Ishikawa (cell line): ENCODE results near the gene ZFR2.

Source experiments
- CEBPB ChIP-seq: IDR thresholded peaks from 2 replicates; pipeline ENCODE4 v1.6.1; 2012
- CREB1 ChIP-seq: IDR thresholded peaks from 2 replicates; pipeline ENCODE4 v1.6.1; 2012; ENCODE audit warnings: low read depth
- EP300 ChIP-seq: IDR thresholded peaks from 2 replicates; pipeline ENCODE4 v1.6.1; 2012; ENCODE audit warnings: borderline replicate concordance
- NFIC ChIP-seq: IDR thresholded peaks from 2 replicates; pipeline ENCODE4 v1.6.1; 2012
- TAF1 ChIP-seq: IDR thresholded peaks from 2 replicates; pipeline ENCODE4 v1.6.1; 2012; ENCODE audit warnings: low read depth, mild to moderate bottlenecking
- TCF12 ChIP-seq: IDR thresholded peaks from 2 replicates; pipeline ENCODE4 v1.6.1; 2012; ENCODE audit warnings: low read depth
- TEAD4 ChIP-seq: IDR thresholded peaks from 2 replicates; pipeline ENCODE4 v1.6.1; 2012
- USF1 ChIP-seq: IDR thresholded peaks from 2 replicates; pipeline ENCODE4 v1.6.1; 2012
- YY1 ChIP-seq: IDR thresholded peaks from 2 replicates; pipeline ENCODE4 v1.6.1; 2012; ENCODE audit warnings: low read depth
- TF ChIP-seq, protein P1 (sequence below): IDR thresholded peaks from 2 replicates; pipeline ENCODE4 v1.6.1; 2012; ENCODE audit warnings: low read depth, mild to moderate bottlenecking

GRCh38 chr19:3813473-3814392 lies 55.1 kb downstream of the ZFR2 start:
- TF ChIP-seq, protein P1, sequence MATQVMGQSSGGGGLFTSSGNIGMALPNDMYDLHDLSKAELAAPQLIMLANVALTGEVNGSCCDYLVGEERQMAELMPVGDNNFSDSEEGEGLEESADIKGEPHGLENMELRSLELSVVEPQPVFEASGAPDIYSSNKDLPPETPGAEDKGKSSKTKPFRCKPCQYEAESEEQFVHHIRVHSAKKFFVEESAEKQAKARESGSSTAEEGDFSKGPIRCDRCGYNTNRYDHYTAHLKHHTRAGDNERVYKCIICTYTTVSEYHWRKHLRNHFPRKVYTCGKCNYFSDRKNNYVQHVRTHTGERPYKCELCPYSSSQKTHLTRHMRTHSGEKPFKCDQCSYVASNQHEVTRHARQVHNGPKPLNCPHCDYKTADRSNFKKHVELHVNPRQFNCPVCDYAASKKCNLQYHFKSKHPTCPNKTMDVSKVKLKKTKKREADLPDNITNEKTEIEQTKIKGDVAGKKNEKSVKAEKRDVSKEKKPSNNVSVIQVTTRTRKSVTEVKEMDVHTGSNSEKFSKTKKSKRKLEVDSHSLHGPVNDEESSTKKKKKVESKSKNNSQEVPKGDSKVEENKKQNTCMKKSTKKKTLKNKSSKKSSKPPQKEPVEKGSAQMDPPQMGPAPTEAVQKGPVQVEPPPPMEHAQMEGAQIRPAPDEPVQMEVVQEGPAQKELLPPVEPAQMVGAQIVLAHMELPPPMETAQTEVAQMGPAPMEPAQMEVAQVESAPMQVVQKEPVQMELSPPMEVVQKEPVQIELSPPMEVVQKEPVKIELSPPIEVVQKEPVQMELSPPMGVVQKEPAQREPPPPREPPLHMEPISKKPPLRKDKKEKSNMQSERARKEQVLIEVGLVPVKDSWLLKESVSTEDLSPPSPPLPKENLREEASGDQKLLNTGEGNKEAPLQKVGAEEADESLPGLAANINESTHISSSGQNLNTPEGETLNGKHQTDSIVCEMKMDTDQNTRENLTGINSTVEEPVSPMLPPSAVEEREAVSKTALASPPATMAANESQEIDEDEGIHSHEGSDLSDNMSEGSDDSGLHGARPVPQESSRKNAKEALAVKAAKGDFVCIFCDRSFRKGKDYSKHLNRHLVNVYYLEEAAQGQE, result no peak
- TF ChIP-seq CREB1 (no peak), USF1 (no peak), TAF1 (no peak), YY1 (no peak), NFIC (no peak), TCF12 (no peak), TEAD4 (no peak), CEBPB (no peak), EP300 (no peak)
